ENCODE results near the gene CCDC61. TPM values are rescaled to one million over a fixed set of nuclear protein-coding genes. Genes with fewer than 3 reads are reported as not detected.

Gene CCDC61
- total RNA-seq, 1 experiment from 2014 or later, result 17.0 TPM

DNA sequence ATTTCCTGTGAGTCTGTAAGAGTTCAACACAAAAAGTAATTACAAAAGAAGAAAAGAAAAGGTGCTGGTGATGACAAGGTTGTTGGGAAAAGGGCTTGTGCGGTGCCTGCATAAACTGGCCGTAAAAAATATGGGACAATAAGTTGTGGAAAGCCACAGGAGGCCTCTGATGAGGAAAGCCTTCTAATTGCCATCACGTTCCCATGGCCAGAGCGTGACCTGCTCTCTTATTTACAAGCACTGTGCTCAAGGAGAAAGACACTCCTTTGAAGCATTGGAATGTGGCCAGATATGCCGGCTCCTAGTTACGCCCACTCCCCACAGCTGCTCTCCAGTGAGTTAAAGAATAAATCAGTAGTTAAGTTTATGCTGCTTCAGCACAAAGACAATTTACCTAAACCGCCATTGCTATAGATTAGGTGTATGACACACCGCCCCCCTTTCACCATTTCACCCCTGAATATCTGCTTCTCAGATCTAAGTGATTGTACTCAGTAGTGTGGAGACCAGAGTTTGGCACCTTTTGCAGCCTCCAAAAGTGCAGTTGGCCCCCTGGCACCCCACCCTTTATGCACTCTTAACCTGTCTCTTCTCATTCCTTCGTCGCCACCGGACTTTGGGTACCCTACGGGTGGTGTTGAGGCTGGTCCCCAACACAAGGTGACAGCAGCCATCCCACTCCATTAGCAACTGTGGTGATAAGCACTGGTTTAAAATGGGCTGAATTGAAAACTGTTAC is 35.7 kb downstream of the CCDC61 start:
- no peak for DNase-seq (ENCODE audit: low read depth)
- in situ Hi-C loops (cut with HindIII; ENCODE audit: low pct_unique_long_range_greater_than_20kb, low sequenced_read_pairs), result no loop called here

DNA sequence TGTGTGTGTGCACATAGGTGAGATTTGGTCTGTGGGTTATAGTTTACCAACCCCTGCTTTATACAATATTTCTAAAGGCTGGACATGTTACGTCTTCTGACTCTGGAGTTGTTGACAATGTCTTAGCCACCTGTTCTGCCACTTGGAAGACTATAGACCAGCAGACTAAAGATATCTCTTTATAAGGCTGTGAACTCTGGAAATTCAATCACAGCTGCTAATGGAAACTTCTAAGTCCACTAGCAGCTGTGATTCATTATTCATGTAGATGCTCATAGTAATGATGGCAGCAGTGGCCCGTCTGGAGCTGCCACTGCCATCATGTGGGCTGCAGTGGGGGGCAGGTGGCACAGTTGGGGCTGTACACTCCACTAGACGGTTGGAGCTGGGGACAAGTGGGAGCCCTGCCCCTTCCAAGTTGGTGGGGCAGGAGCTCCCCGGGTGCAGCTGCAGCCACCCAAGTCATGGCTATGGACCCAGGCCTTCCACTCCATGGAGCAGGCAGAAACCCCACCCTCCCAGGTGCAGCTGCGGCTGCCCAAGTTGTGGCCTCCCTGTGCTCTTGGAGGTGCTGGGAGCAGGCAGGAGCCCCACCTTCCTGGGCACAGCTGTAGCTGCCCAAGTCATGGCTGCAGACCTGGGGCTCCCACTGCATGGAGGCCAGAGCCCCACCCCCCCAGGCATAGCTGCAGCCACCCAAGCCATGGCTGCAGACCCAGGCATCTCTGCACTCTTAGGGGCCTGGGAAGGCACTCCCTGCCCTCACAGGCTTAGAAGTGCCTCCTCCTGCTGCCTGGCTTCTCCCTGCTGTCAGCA is 36.7 kb downstream of the CCDC61 start:
- DNase-seq (ENCODE audit: low read depth), result no peak
- in situ Hi-C loops (cut with HindIII; ENCODE audit: low pct_unique_long_range_greater_than_20kb, low sequenced_read_pairs), result no loop called here

GRCh38 chr19:46032597-46033025 is 37.3 kb downstream of the CCDC61 start:
- in situ Hi-C loops (cut with HindIII; ENCODE audit: low pct_unique_long_range_greater_than_20kb, low sequenced_read_pairs), result no loop called here
- no peak for DNase-seq (ENCODE audit: low read depth)

- no peak for DNase-seq (ENCODE audit: low read depth)
Measured at GRCh38 chr19:46033401-46033800, 38.1 kb downstream of the CCDC61 start.

DNA sequence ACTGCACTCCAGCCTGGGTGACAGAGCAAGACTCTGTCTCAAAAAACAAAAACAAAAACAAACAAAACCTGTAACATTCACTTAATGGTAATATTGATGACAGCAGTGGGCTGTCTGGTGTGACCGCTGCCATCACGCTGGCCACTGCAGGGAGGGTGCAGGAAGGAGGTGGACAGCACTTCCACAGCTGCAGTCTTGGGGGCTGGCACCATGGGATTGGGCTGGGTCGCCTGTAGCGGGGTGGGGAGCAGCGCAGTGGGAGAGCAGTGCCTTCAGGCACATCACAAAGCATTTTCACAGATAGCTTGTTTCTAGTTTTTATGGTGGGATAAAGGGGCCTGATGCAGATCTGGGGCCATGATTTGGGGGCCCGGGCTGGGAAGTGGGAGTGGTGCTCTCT is 40.3 kb downstream of the CCDC61 start:
- DNase-seq (ENCODE audit: low read depth), result no peak
- in situ Hi-C loops (cut with HindIII; ENCODE audit: low pct_unique_long_range_greater_than_20kb, low sequenced_read_pairs), result no loop called here

More at GRCh38 chr19:46033401-46033800, 38.1 kb downstream of the CCDC61 start:
- in situ Hi-C loops (cut with HindIII; ENCODE audit: low pct_unique_long_range_greater_than_20kb, low sequenced_read_pairs), result no loop called here

DNA sequence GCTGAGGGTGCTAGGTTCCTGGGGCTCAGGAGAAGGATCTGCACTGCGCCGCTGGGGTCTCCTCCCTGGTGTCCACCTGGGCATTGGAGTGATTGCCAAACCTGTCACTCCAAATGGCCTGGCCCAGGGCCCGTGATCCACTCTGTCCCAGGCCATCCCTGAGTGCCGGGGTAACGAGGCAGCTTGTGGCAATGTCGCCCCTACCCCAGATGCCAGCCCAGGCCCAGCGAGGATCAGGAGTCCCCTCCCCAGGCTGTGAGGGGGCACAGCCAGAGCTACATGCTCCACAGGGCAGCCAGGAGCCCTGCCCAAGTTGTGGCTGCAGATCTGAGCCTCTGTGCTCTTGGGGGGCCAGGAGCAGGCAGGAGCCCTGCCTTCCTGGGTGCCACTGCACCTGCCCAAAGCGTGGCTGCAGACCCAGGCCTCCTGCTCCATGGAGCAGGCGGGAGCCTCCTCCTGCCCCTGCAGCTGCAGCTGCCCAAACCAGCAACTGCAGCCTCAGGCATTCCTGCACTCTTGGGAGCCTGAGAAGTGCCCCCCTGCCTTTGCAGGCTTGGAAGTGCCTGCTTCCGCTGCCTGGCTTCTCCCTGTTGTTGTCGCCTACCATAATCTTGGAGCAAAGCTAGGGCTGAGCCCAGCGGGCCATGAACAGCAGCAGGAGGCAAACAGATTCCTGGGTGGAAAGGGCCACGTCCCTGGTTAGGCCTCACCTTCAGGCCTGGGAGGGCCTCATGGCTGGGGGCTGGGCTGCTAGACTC is 40.9 kb downstream of the CCDC61 start:
- DNase-seq (ENCODE audit: low read depth), result no peak
- in situ Hi-C loops (cut with HindIII; ENCODE audit: low pct_unique_long_range_greater_than_20kb, low sequenced_read_pairs), result no loop called here

DNA sequence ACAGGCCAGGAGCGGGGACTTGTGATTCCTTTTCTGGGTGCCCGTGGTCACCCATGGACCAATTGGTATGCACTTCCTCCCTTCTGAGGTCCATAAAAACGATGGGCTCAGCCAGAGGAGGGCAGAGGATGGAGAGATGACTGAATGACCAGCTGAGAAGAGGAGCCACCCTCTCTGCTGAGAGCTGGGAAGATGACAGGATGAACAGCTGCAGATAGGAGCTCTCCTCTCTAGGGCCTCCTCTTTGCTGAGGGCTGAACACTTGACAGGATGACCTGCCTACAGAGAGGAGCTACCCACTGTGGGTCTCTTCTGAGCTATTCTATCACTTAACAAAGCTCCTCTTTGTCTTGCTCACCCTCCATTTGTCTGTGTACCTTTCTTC is 41.5 kb downstream of the CCDC61 start:
- no peak for DNase-seq (ENCODE audit: low read depth)
- in situ Hi-C loops (cut with HindIII; ENCODE audit: low pct_unique_long_range_greater_than_20kb, low sequenced_read_pairs), result no loop called here

GRCh38 chr19:46040125-46040524 is 44.9 kb downstream of the CCDC61 start:
- DNase-seq (ENCODE audit: low read depth), result no peak
- in situ Hi-C loops (cut with HindIII; ENCODE audit: low pct_unique_long_range_greater_than_20kb, low sequenced_read_pairs), result no loop called here

DNA sequence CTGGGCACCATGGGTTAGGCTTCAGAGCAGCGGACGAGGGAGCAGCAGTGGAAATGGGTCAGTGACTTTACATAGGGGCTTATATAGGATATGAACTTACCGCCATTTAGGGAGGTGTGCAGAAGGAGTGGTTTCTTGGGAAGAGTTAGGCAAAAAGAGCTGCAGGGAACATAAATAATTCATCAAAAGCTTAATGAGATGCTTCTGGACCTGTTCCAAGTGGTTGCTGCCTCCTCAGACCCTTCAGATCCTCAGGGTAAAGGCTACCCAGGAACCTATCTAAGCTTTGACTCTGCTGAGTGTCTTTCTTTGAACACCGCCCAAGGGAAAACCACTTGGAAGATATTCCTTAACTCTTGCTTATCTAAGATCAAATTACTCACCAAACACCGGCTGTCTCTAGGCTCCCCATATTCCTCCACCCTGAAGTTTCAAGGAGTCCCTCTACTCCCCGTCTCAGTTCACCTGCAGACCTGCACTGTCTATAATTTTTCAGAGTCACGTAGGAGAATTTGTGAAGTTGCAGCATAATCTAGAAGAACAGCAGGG is 45.8 kb downstream of the CCDC61 start, which contains the start of gene IGFL4:
TSS of gene IGFL4 (minus strand) at position 51 of the 549 bp plus-strand sequence. CDS start at position 11, 40 bp downstream.
- DNase-seq (ENCODE audit: low read depth), result no peak
- in situ Hi-C loops (cut with HindIII; ENCODE audit: low pct_unique_long_range_greater_than_20kb, low sequenced_read_pairs), result no loop called here

GRCh38 chr19:46042252-46042883 is 47.1 kb downstream of the CCDC61 start:
- in situ Hi-C loops (cut with HindIII; ENCODE audit: low pct_unique_long_range_greater_than_20kb, low sequenced_read_pairs), result no loop called here
- DNase-seq (ENCODE audit: low read depth), result no peak

DNA sequence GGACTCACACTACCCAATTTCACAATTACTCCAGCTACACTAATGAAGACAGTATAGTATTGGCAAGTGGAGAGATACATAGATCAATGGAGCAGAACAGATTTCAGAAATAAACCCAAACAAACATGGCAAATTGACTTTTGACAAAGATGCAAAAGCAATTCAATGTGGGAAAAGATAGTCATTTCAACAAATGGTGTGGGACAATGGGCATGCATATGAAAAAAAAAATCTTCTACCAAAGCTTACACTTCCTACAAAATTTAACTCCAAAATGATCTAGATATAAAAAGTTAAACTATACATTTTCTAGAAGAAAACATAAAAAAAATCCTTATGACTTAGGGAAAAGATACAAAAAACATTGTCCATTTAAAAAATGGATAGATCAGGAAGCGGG is 48.3 kb downstream of the CCDC61 start:
- in situ Hi-C loops (cut with HindIII; ENCODE audit: low pct_unique_long_range_greater_than_20kb, low sequenced_read_pairs), result no loop called here
- DNase-seq (ENCODE audit: low read depth), result no peak

- DNase-seq (ENCODE audit: low read depth), result no peak
- in situ Hi-C loops (cut with HindIII; ENCODE audit: low pct_unique_long_range_greater_than_20kb, low sequenced_read_pairs), result no loop called here
Measured at GRCh38 chr19:46049597-46049996, 54.3 kb downstream of the CCDC61 start.

DNA sequence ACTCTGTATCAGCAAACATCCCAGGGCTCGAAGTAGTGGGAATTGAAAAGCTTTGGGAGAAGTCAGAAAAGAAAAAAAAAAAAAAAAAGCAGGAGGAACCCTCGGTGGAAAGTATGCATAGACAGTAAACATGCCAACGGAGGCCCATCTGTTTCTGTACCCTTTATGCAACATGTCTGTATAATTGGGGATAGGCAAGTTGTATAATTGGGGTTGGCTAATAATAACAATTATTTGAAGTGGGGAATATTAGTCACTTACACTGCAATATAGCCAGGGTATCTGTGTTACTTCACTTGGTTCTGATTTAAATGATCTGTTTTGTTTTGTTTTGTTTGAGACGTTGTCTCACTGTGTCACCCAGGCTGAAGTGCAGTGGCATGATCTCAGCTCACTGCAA is 57.6 kb downstream of the CCDC61 start:
- DNase-seq (ENCODE audit: low read depth), result no peak
- in situ Hi-C loops (cut with HindIII; ENCODE audit: low pct_unique_long_range_greater_than_20kb, low sequenced_read_pairs), result no loop called here

DNA sequence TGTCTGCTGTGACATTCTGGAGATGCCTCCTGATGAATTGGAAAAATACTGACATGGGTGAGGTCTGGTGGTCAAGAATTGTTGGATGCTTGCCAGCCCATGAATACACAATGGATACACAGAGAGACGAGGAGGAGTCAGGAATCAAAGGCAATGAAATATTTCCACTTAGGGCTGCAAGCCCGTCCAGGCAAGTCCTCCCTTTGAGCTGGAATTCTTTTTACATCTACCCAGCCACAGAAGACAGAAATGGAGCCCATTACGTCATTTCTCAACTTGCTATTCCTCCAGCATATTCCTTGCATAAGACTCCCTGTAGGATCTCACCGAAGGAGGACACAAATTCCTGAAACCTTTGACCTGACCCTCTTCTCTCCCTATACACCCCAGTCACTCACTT is 61.3 kb downstream of the CCDC61 start:
- DNase-seq (ENCODE audit: low read depth), result no peak
- in situ Hi-C loops (cut with HindIII; ENCODE audit: low pct_unique_long_range_greater_than_20kb, low sequenced_read_pairs), result no loop called here

DNA sequence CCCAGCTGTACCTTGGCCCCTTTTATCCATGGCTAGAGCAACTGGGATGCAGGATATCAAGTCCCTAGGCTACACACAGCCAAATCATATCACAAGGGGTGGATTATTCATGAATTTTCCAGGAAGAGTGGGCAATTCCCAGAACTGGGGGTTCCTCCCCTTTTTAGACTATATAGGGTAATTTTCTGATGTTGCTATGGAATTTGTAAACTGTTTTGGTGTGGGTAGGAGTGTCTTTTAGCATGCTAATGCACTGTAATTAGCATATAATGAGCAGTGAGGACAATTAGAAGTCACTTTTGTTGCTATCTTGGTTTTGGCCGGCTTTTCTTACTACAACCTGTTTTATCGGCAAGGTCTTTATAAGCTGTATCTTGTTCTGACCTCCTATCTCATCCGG is 63.5 kb downstream of the CCDC61 start:
- no peak for DNase-seq (ENCODE audit: low read depth)
- in situ Hi-C loops (cut with HindIII; ENCODE audit: low pct_unique_long_range_greater_than_20kb, low sequenced_read_pairs), result no loop called here

DNA sequence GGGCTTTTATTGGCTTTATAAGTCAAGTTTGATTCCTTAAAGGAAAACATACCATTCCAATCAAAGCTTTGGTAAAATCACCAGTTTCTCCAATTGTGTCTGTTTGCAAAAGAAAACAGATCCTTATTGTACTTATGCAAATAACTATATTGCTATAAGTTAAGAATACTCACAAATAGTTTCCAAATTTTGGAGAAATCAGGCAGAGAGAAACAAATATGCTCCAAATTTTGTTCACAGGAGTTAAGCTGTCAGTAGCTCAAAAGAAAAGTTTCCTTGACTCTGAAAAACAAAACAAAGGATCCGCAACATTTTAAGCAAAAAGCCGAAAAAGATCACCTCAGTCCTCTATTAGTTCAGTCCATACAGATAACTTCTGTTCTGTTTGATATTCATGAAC is 64.7 kb downstream of the CCDC61 start:
- in situ Hi-C loops (cut with HindIII; ENCODE audit: low pct_unique_long_range_greater_than_20kb, low sequenced_read_pairs), result no loop called here
- DNase-seq (ENCODE audit: low read depth), result no peak

DNA sequence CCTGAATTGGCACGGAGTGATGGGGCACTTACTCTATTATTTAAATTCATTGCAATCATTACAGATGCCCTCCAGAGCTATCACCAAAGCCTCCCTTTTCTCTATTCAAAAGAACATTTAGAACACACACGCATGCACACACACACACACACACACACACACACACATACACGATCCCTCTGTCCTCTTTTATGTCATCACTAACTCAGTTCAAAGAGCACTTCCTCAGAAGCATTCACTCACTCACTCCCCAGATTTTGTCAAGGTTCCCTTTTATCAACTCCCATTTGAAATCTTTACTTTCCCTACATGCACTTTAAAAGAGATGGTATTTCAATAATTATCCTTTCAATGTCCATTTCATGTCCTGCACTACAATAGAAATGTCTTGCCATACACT is 67.9 kb downstream of the CCDC61 start:
- in situ Hi-C loops (cut with HindIII; ENCODE audit: low pct_unique_long_range_greater_than_20kb, low sequenced_read_pairs), result no loop called here
- DNase-seq (ENCODE audit: low read depth), result no peak

DNA sequence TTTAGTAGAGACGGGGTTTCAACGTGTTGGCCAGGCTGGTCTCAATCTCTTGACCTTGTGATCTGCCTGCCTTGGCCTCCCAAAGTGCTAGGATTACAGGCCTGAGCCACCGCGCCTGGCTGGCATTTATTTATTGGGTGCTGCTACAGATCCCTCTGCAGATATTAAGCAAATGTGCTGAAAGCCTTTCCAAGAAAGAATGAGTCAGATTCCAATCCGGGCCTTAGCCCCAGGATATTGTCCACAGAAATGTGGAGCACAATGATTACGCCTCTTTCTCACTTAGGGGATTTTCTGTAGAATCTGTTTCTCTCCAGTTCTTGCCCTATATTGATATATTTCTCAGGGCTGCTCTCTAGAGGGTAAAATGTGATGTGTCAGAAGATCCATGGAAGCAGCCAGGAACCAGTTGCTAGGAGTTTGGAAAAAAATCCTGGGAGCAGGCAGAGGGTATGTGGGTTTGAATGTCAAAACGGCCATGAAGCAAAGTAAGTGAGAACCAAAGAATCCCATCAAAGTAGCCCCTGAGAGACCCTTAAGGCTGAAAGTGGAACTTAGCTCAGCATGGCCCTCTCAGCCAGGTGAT is 70.3 kb downstream of the CCDC61 start:
- no peak for DNase-seq (ENCODE audit: low read depth)
- in situ Hi-C loops (cut with HindIII; ENCODE audit: low pct_unique_long_range_greater_than_20kb, low sequenced_read_pairs), result no loop called here
